Measurements from ENCODE around the gene GRID2.

- TF ChIP-seq, protein P1, sequence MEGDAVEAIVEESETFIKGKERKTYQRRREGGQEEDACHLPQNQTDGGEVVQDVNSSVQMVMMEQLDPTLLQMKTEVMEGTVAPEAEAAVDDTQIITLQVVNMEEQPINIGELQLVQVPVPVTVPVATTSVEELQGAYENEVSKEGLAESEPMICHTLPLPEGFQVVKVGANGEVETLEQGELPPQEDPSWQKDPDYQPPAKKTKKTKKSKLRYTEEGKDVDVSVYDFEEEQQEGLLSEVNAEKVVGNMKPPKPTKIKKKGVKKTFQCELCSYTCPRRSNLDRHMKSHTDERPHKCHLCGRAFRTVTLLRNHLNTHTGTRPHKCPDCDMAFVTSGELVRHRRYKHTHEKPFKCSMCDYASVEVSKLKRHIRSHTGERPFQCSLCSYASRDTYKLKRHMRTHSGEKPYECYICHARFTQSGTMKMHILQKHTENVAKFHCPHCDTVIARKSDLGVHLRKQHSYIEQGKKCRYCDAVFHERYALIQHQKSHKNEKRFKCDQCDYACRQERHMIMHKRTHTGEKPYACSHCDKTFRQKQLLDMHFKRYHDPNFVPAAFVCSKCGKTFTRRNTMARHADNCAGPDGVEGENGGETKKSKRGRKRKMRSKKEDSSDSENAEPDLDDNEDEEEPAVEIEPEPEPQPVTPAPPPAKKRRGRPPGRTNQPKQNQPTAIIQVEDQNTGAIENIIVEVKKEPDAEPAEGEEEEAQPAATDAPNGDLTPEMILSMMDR (IDR thresholded peaks at IDR 0.05): no peak
- no peak for TF ChIP-seq EZH2 (IDR thresholded peaks at IDR 0.05)
Observed at GRCh38 chr4:93312299-93312698, 1008.5 kb downstream of the GRID2 start.
